ENCODE results near the gene MRTFA. TPM values are rescaled to one million over a fixed set of nuclear protein-coding genes. Genes with fewer than 3 reads are reported as not detected.

Gene MRTFA
- total and polyA plus RNA-seq, 4 donors = 7.5 to 22.0 (median 9.6) TPM

GRCh38 chr22:40367342-40367741 lies 269.2 kb downstream of the MRTFA start:
- peaks cover 13 to 49% (median 39%) of the 10 kb centered on the region in 4 donors for H3K36me3 ChIP-seq (ENCODE audit: control insufficient read depth in 4 of 4, insufficient read depth in 3 of 4, low read depth in 1 of 4, low read length in 3 of 4)
- no peak for DNase-seq (ENCODE audit: low spot score)
- H3K9me3 ChIP-seq (ENCODE audit: control insufficient read depth in 4 of 4, low read length in 3 of 4) = no peaks in the 10 kb centered on the region
- no peak overlapping the region for H3K27ac ChIP-seq (ENCODE audit: low read depth in 1 of 2, low read length in 2 of 2)
- no peak overlapping the region for H3K4me3 ChIP-seq (ENCODE audit: low read depth in 1 of 3, low read length in 3 of 3)
- no peak overlapping the region for H3K9ac ChIP-seq (ENCODE audit: low read depth in 1 of 2, low read length in 2 of 2)
- H3K27me3 ChIP-seq (ENCODE audit: control insufficient read depth in 4 of 4, insufficient read depth in 4 of 4, low read length in 3 of 4) = no peaks in the 10 kb centered on the region
- TF ChIP-seq TAF1 (conservative IDR thresholded peaks at IDR 0.05) (no peak), MAX (IDR thresholded peaks at IDR 0.05) (no peak), SP1 (IDR thresholded peaks at IDR 0.05) (no peak)
- 79% methylated on average over 6 of the region's 6 CpGs for whole genome bisulfite sequencing
- peaks cover 3 to 9% (median 5%) of the 10 kb centered on the region in 4 donors for H3K4me1 ChIP-seq (ENCODE audit: control insufficient read depth in 4 of 4, insufficient read depth in 4 of 4, low read length in 3 of 4)

- no peak overlapping the region for H3K27ac ChIP-seq (ENCODE audit: low read depth in 1 of 2, low read length in 2 of 2)
- no peak overlapping the region for H3K4me3 ChIP-seq (ENCODE audit: low read depth in 1 of 3, low read length in 3 of 3)
- TF ChIP-seq REST (IDR thresholded peaks at IDR 0.05) (no peak), JUND (IDR thresholded peaks at IDR 0.05) (no peak), MAX (IDR thresholded peaks at IDR 0.05) (no peak), HNF4A (conservative IDR thresholded peaks at IDR 0.05) (no peak), TAF1 (conservative IDR thresholded peaks at IDR 0.05) (no peak), YY1 (IDR thresholded peaks at IDR 0.05) (no peak), CTCF (IDR thresholded peaks at IDR 0.05; ENCODE audit: low read depth, low read length, missing input control) (no peak)
- peaks cover 19 to 62% (median 52%) of the 10 kb centered on the region in 4 donors for H3K36me3 ChIP-seq (ENCODE audit: control insufficient read depth in 4 of 4, insufficient read depth in 3 of 4, low read depth in 1 of 4, low read length in 3 of 4)
- 97% methylated on average over 2 of the region's 2 CpGs for WGBS
- H3K9ac ChIP-seq (ENCODE audit: low read depth in 1 of 2, low read length in 2 of 2) = no peak overlapping the region
- peaks cover 0 to 4% (median under 1%) of the 10 kb centered on the region in 4 donors for H3K4me1 ChIP-seq (ENCODE audit: control insufficient read depth in 4 of 4, insufficient read depth in 4 of 4, low read length in 3 of 4)
- DNase-seq (ENCODE audit: low spot score) = no peak
- H3K9me3 ChIP-seq (ENCODE audit: control insufficient read depth in 4 of 4, low read length in 3 of 4) = no peaks in the 10 kb centered on the region
- H3K27me3 ChIP-seq (ENCODE audit: control insufficient read depth in 4 of 4, insufficient read depth in 4 of 4, low read length in 3 of 4) = no peaks in the 10 kb centered on the region
Observed at GRCh38 chr22:40366068-40366467, 270.5 kb downstream of the MRTFA start.

GRCh38 chr22:40364431-40364830 lies 272.1 kb downstream of the MRTFA start:
- no peak overlapping the region for H3K4me3 ChIP-seq (ENCODE audit: low read depth in 1 of 3, low read length in 3 of 3)
- no peaks in the 10 kb centered on the region for H3K9me3 ChIP-seq (ENCODE audit: control insufficient read depth in 4 of 4, low read length in 3 of 4)
- H3K27ac ChIP-seq (ENCODE audit: low read depth in 1 of 2, low read length in 2 of 2) = no peak overlapping the region
- 90% methylated on average over 1 of the region's 1 CpG for WGBS
- H3K27me3 ChIP-seq (ENCODE audit: control insufficient read depth in 4 of 4, insufficient read depth in 4 of 4, low read length in 3 of 4) = no peaks in the 10 kb centered on the region
- peaks cover 20 to 78% (median 66%) of the 10 kb centered on the region in 4 donors for H3K36me3 ChIP-seq (ENCODE audit: control insufficient read depth in 4 of 4, insufficient read depth in 3 of 4, low read depth in 1 of 4, low read length in 3 of 4)
- DNase-seq (ENCODE audit: low spot score) = no peak
- no peak overlapping the region for H3K9ac ChIP-seq (ENCODE audit: low read depth in 1 of 2, low read length in 2 of 2)
- no peaks in the 10 kb centered on the region for H3K4me1 ChIP-seq (ENCODE audit: control insufficient read depth in 4 of 4, insufficient read depth in 4 of 4, low read length in 3 of 4)
- TF ChIP-seq HNF4A (conservative IDR thresholded peaks at IDR 0.05) (no peak), SP1 (IDR thresholded peaks at IDR 0.05) (no peak), FOXA1 (IDR thresholded peaks at IDR 0.05) (no peak), TAF1 (conservative IDR thresholded peaks at IDR 0.05) (no peak), HNF4G (IDR thresholded peaks at IDR 0.05) (no peak), RAD21 (IDR thresholded peaks at IDR 0.05) (no peak), ATF3 (IDR thresholded peaks at IDR 0.05) (no peak), REST (IDR thresholded peaks at IDR 0.05) (no peak), YY1 (IDR thresholded peaks at IDR 0.05) (no peak), NR2F2 (IDR thresholded peaks at IDR 0.05) (no peak), GABPA (IDR thresholded peaks at IDR 0.05 in 1 of 2, conservative IDR thresholded peaks at IDR 0.05 in 1 of 2) (no peak), RXRA (IDR thresholded peaks at IDR 0.05) (no peak), FOXA2 (IDR thresholded peaks at IDR 0.05) (no peak), JUND (IDR thresholded peaks at IDR 0.05) (no peak), EGR1 (IDR thresholded peaks at IDR 0.05; ENCODE audit: low read depth in 2 of 2) (no peak)
